ENCODE data around the gene GNA15.

The GNA15 gene

DNA sequence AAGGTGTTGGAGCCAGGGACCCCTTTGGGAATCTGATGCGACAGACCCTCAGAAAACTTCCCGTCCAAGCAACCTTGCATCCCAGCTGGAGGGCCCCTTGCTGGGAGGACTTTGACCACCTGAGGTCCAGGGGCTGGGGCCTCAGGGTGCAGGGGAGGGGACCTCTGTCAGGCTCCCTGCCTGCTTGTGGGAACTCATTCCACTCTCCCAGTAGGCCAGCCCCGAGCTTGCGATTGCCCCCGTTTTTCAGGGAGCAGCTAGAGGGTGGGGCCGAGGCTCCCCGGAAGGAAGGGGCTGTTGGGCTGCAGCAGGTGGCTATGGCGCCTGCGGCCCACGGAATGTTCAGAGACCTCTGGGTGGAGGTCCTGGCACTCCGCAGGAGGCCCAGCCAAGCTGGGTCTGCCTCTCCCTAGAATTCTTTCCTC, 38.9 kb upstream of the GNA15 start:
- DNase-seq (ENCODE audit: low read depth, low spot score): no peak
- in situ Hi-C loops (cut with HindIII; ENCODE audit: low sequenced_read_pairs): no loop called here
- TF ChIP-seq, protein P1, sequence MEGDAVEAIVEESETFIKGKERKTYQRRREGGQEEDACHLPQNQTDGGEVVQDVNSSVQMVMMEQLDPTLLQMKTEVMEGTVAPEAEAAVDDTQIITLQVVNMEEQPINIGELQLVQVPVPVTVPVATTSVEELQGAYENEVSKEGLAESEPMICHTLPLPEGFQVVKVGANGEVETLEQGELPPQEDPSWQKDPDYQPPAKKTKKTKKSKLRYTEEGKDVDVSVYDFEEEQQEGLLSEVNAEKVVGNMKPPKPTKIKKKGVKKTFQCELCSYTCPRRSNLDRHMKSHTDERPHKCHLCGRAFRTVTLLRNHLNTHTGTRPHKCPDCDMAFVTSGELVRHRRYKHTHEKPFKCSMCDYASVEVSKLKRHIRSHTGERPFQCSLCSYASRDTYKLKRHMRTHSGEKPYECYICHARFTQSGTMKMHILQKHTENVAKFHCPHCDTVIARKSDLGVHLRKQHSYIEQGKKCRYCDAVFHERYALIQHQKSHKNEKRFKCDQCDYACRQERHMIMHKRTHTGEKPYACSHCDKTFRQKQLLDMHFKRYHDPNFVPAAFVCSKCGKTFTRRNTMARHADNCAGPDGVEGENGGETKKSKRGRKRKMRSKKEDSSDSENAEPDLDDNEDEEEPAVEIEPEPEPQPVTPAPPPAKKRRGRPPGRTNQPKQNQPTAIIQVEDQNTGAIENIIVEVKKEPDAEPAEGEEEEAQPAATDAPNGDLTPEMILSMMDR (IDR thresholded peaks at IDR 0.05; ENCODE audit: low read depth, low read length): no peak
- no peak overlapping the region for H3K4me3 ChIP-seq (ENCODE audit: low read depth, low read length)

DNA sequence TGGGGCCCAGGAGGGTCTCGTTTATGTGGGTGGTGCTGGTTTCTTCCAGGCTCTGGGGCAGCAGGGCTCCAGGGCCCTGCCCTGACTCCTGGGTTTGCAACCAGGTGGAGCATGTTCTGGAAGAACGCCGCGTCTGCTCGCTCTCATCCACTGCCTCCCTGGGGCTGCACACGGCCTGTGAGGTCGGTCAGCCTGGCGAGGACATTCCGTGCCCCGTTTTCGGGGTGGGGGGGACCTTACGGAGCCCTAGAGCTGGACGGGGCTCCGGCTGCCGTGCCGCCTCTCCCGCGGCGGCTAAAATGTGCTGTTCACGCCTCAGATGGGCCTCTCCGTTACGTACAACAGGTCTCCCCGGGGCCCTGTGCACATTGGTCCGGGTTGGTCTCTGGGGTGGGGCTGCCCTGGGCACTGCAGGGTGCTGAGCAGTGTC, 38.4 kb upstream of the GNA15 start:
- in situ Hi-C loops (cut with HindIII; ENCODE audit: low sequenced_read_pairs): no loop called here
- TF ChIP-seq, protein P1 (IDR thresholded peaks at IDR 0.05; ENCODE audit: low read depth, low read length): no peak
- H3K4me3 ChIP-seq (ENCODE audit: low read depth, low read length): no peak overlapping the region
- no peak for DNase-seq (ENCODE audit: low read depth, low spot score)

GRCh38 chr19:3098141-3098514, 37.7 kb upstream of the GNA15 start:
- in situ Hi-C loops (cut with HindIII; ENCODE audit: low sequenced_read_pairs): no loop called here
- TF ChIP-seq, protein P1 (IDR thresholded peaks at IDR 0.05; ENCODE audit: low read depth, low read length): no peak
- DNase-seq (ENCODE audit: low read depth, low spot score): no peak
- no peak overlapping the region for H3K4me3 ChIP-seq (ENCODE audit: low read depth, low read length)

GRCh38 chr19:3098515-3099346, 37.1 kb upstream of the GNA15 start:
- H3K4me3 ChIP-seq (ENCODE audit: low read depth, low read length): no peak overlapping the region
- TF ChIP-seq, protein P1 (IDR thresholded peaks at IDR 0.05; ENCODE audit: low read depth, low read length): no peak
- in situ Hi-C loops (cut with HindIII; ENCODE audit: low sequenced_read_pairs): no loop called here
- DNase-seq (ENCODE audit: low read depth, low spot score): peak; percentile 10

GRCh38 chr19:3099347-3100145, 36.3 kb upstream of the GNA15 start:
- H3K4me3 ChIP-seq (ENCODE audit: low read depth, low read length): no peak overlapping the region

GRCh38 chr19:3100331-3100730, 35.5 kb upstream of the GNA15 start:
- TF ChIP-seq, protein P1 (IDR thresholded peaks at IDR 0.05; ENCODE audit: low read depth, low read length): no peak
- no peak for DNase-seq (ENCODE audit: low read depth, low spot score)
- no peak overlapping the region for H3K4me3 ChIP-seq (ENCODE audit: low read depth, low read length)
- in situ Hi-C loops (cut with HindIII; ENCODE audit: low sequenced_read_pairs): no loop called here

More at GRCh38 chr19:3099347-3100145, 36.3 kb upstream of the GNA15 start:
- in situ Hi-C loops (cut with HindIII; ENCODE audit: low sequenced_read_pairs): no loop called here
- DNase-seq (ENCODE audit: low read depth, low spot score): no peak
- TF ChIP-seq, protein P1 (IDR thresholded peaks at IDR 0.05; ENCODE audit: low read depth, low read length): no peak
